Measurements from ENCODE around the gene QSOX2. TPM values are rescaled to one million over a fixed set of nuclear protein-coding genes. Genes with fewer than 3 reads are reported as not detected.
A peak's percentile ranks its signal among the peaks of the same experiment; 100 is the strongest.
"Not testable (repeated sequence)": the region's sequence is repeated elsewhere in the genome, so short reads cannot be mapped to it uniquely, and the experiment has no call there.

The QSOX2 gene
- total RNA-seq, 1 donor from 2014 or later = 6.1 TPM

GRCh38 chr9:136268735-136269134 is 23.1 kb upstream of the QSOX2 start:
- TF ChIP-seq CTCF (IDR thresholded peaks at IDR 0.05) = no peak
- TF ChIP-seq POLR2AphosphoS5 (IDR thresholded peaks at IDR 0.05; ENCODE audit: insufficient read depth in 1 of 2, low read depth in 1 of 2) = no peak
- no peak for TF ChIP-seq POLR2A (IDR thresholded peaks at IDR 0.05)
- intact Hi-C loops (cut with DNase I) = no loop called here
- no peaks in the 10 kb centered on the region for H3K27me3 ChIP-seq
- no peak overlapping the region for H3K27ac ChIP-seq
- DNase-seq (ENCODE audit: extremely low spot score in 2 of 2) = no peak
- H3K4me3 ChIP-seq = no peak overlapping the region
- H3K36me3 ChIP-seq = no peaks in the 10 kb centered on the region
- H3K4me1 ChIP-seq = peaks cover 7% of the 10 kb centered on the region
- H3K9me3 ChIP-seq = no peaks in the 10 kb centered on the region

- peaks cover 7% of the 10 kb centered on the region for H3K4me1 ChIP-seq
- H3K36me3 ChIP-seq = no peaks in the 10 kb centered on the region
- H3K27ac ChIP-seq = no peak overlapping the region
- no peaks in the 10 kb centered on the region for H3K9me3 ChIP-seq
- no peak for DNase-seq (ENCODE audit: extremely low spot score in 2 of 2)
- TF ChIP-seq POLR2AphosphoS5 (IDR thresholded peaks at IDR 0.05; ENCODE audit: insufficient read depth in 1 of 2, low read depth in 1 of 2) = no peak
- no peak for TF ChIP-seq POLR2A (IDR thresholded peaks at IDR 0.05)
- TF ChIP-seq CTCF (IDR thresholded peaks at IDR 0.05) = no peak
- no peaks in the 10 kb centered on the region for H3K27me3 ChIP-seq
- no peak overlapping the region for H3K4me3 ChIP-seq
- intact Hi-C loops (cut with DNase I) = no loop called here
Measured at GRCh38 chr9:136268318-136268717, 22.7 kb upstream of the QSOX2 start.

- H3K27me3 ChIP-seq = no peaks in the 10 kb centered on the region
- peaks cover 7% of the 10 kb centered on the region for H3K4me1 ChIP-seq
- intact Hi-C loops (cut with DNase I) = no loop called here
- H3K9me3 ChIP-seq = no peaks in the 10 kb centered on the region
- no peak overlapping the region for H3K27ac ChIP-seq
- TF ChIP-seq POLR2A (IDR thresholded peaks at IDR 0.05) = no peak
- no peak for TF ChIP-seq CTCF (IDR thresholded peaks at IDR 0.05)
- TF ChIP-seq POLR2AphosphoS5 (IDR thresholded peaks at IDR 0.05; ENCODE audit: insufficient read depth in 1 of 2, low read depth in 1 of 2) = peak in 1 of 2 donors; percentile 56
- no peaks in the 10 kb centered on the region for H3K36me3 ChIP-seq
- no peak for DNase-seq (ENCODE audit: extremely low spot score in 2 of 2)
- peak overlapping the region; percentile 41 to 47 for H3K4me3 ChIP-seq
Measured at GRCh38 chr9:136267261-136268111, 21.9 kb upstream of the QSOX2 start.

GRCh38 chr9:136266641-136267040 is 21.0 kb upstream of the QSOX2 start:
- H3K27ac ChIP-seq; DNase-seq (ENCODE audit: extremely low spot score in 2 of 2); H3K27me3 ChIP-seq; intact Hi-C loops (cut with DNase I); H3K4me1 ChIP-seq; H3K36me3 ChIP-seq; H3K9me3 ChIP-seq: not testable (repeated sequence)
- H3K4me3 ChIP-seq = peak overlapping the region; percentile 41 to 47

- Histone ChIP-seq H3K4me3 (no peak overlapping the region), H3K27me3 (no peaks in the 10 kb centered on the region), H3K4me1 (peaks cover 7% of the 10 kb centered on the region), H3K27ac (no peak overlapping the region), H3K36me3 (no peaks in the 10 kb centered on the region), H3K9me3 (no peaks in the 10 kb centered on the region)
- TF ChIP-seq POLR2A (IDR thresholded peaks at IDR 0.05) (no peak), POLR2AphosphoS5 (IDR thresholded peaks at IDR 0.05; ENCODE audit: insufficient read depth in 1 of 2, low read depth in 1 of 2) (no peak), CTCF (IDR thresholded peaks at IDR 0.05) (no peak)
- intact Hi-C loops (cut with DNase I) = no loop called here
- DNase-seq (ENCODE audit: extremely low spot score in 2 of 2) = no peak
Measured at GRCh38 chr9:136265561-136266355, 20.1 kb upstream of the QSOX2 start.
